ENCODE data around the gene SCYGR5. TPM values are rescaled to one million over a fixed set of nuclear protein-coding genes. Genes with fewer than 3 reads are reported as not detected.

The SCYGR5 gene
- total and polyA plus RNA-seq, 2 experiments from 2014 or later, result not detected

- no peak for DNase-seq (ENCODE audit: low spot score)
- no peaks in the 10 kb centered on the region for H3K36me3 ChIP-seq (ENCODE audit: insufficient read depth)
- H3K27ac ChIP-seq (ENCODE audit: low read depth), result no peak overlapping the region
- no peak overlapping the region for H3K27ac Mint-ChIP-seq
- H3K79me2 ChIP-seq (replicated peaks; ENCODE audit: insufficient read depth), result no peaks in the 10 kb centered on the region
- H3K27me3 ChIP-seq (ENCODE audit: insufficient read depth), result no peaks in the 10 kb centered on the region
- H3K9me3 Mint-ChIP-seq, result no peaks in the 10 kb centered on the region
- TF ChIP-seq NANOG (IDR thresholded peaks at IDR 0.05; ENCODE audit: borderline replicate concordance) (no peak), CREB1 (CRISPR knock-in tag; IDR thresholded peaks at IDR 0.05; ENCODE audit: low read depth) (no peak), JUNB (IDR thresholded peaks at IDR 0.05; ENCODE audit: unreplicated experiment) (no peak), ZNF331 (CRISPR knock-in tag; IDR thresholded peaks at IDR 0.05; ENCODE audit: low read depth) (no peak), EZH2phosphoT487 (IDR thresholded peaks at IDR 0.05; ENCODE audit: unreplicated experiment) (no peak), STAT1 (IDR thresholded peaks at IDR 0.05; ENCODE audit: unreplicated experiment) (no peak), ETS1 (IDR thresholded peaks at IDR 0.05) (no peak), ZNF114 (CRISPR knock-in tag; IDR thresholded peaks at IDR 0.05) (no peak), EZH2 (IDR thresholded peaks at IDR 0.05; ENCODE audit: low read depth, unreplicated experiment) (no peak)
- H3K4me3 ChIP-seq, result no peak overlapping the region
- H3F3A ChIP-seq (replicated peaks; ENCODE audit: low read depth), result no peaks in the 10 kb centered on the region
- H3K4me3 Mint-ChIP-seq, result no peak overlapping the region
- no peaks in the 10 kb centered on the region for H4K20me1 ChIP-seq (replicated peaks; ENCODE audit: insufficient read depth)
- peaks cover 6% of the 10 kb centered on the region; the same call in 1 of the 2 replicates for H3K4me1 ChIP-seq (ENCODE audit: insufficient read depth)
- ATAC-seq, result no peak
- H3K36me3 Mint-ChIP-seq (ENCODE audit: low read depth), result peaks cover 13% of the 10 kb centered on the region; the same call in 2 of the 3 replicates
- H3K27me3 Mint-ChIP-seq (ENCODE audit: insufficient read depth, low read depth, poor library complexity), result peaks cover 2% of the 10 kb centered on the region
- H3K4me1 Mint-ChIP-seq, result no peaks in the 10 kb centered on the region
- H3K9me2 ChIP-seq (ENCODE audit: insufficient read depth), result no peaks in the 10 kb centered on the region
- no peak overlapping the region for H2AFZ ChIP-seq
- H3K4me2 ChIP-seq, result no peak overlapping the region
Measured at GRCh38 chr2:227703961-227704360, 37.4 kb downstream of the SCYGR5 start.

- Histone ChIP-seq H3K4me1 (ENCODE audit: insufficient read depth) (peaks cover 6% of the 10 kb centered on the region; the same call in 1 of the 2 replicates), H3K27me3 (ENCODE audit: insufficient read depth) (no peaks in the 10 kb centered on the region), H3K9me2 (ENCODE audit: insufficient read depth) (no peaks in the 10 kb centered on the region), H2AFZ (no peak overlapping the region), H3K4me2 (no peak overlapping the region), H3K4me3 (no peak overlapping the region), H3F3A (replicated peaks; ENCODE audit: low read depth) (no peaks in the 10 kb centered on the region), H3K27ac (ENCODE audit: low read depth) (no peak overlapping the region), H3K79me2 (replicated peaks; ENCODE audit: insufficient read depth) (no peaks in the 10 kb centered on the region), H4K20me1 (replicated peaks; ENCODE audit: insufficient read depth) (no peaks in the 10 kb centered on the region), H3K36me3 (ENCODE audit: insufficient read depth) (no peaks in the 10 kb centered on the region)
- no peak overlapping the region for H3K4me3 Mint-ChIP-seq
- no peak for DNase-seq (ENCODE audit: low spot score)
- ATAC-seq, result no peak
- peaks cover 10% of the 10 kb centered on the region; the same call in 2 of the 3 replicates for H3K36me3 Mint-ChIP-seq (ENCODE audit: low read depth)
- H3K27me3 Mint-ChIP-seq (ENCODE audit: insufficient read depth, low read depth, poor library complexity), result peaks cover 2% of the 10 kb centered on the region
- H3K4me1 Mint-ChIP-seq, result no peaks in the 10 kb centered on the region
- peaks cover 10% of the 10 kb centered on the region; the same call in 2 of the 3 replicates for H3K9me3 Mint-ChIP-seq
- H3K27ac Mint-ChIP-seq, result no peak overlapping the region
- TF ChIP-seq JUNB (IDR thresholded peaks at IDR 0.05; ENCODE audit: unreplicated experiment), result no peak
- no peak for TF ChIP-seq CTCF (conservative IDR thresholded peaks at IDR 0.05; ENCODE audit: low read depth in 2 of 2)
- TF ChIP-seq ETS1 (IDR thresholded peaks at IDR 0.05), result no peak
- TF ChIP-seq ZNF114 (CRISPR knock-in tag; IDR thresholded peaks at IDR 0.05), result no peak
- TF ChIP-seq ZNF462 (CRISPR knock-in tag; IDR thresholded peaks at IDR 0.05), result no peak
- TF ChIP-seq STAT1 (IDR thresholded peaks at IDR 0.05; ENCODE audit: unreplicated experiment), result no peak
- no peak for TF ChIP-seq POLR2AphosphoS5 (IDR thresholded peaks at IDR 0.05; ENCODE audit: low read depth)
- TF ChIP-seq EZH2phosphoT487 (IDR thresholded peaks at IDR 0.05; ENCODE audit: unreplicated experiment), result no peak
Measured at GRCh38 chr2:227706859-227707258, 40.3 kb downstream of the SCYGR5 start.
